ENCODE results near the gene ENAH. TPM values are rescaled to one million over a fixed set of nuclear protein-coding genes. Genes with fewer than 3 reads are reported as not detected.
"Not testable (repeated sequence)": the region's sequence is repeated elsewhere in the genome, so short reads cannot be mapped to it uniquely, and the experiment has no call there.

Gene ENAH
- total and polyA plus RNA-seq, 2 donors (not counting 1 experiment from before 2014, with no cell fraction given): 85.0 to 210 TPM

DNA sequence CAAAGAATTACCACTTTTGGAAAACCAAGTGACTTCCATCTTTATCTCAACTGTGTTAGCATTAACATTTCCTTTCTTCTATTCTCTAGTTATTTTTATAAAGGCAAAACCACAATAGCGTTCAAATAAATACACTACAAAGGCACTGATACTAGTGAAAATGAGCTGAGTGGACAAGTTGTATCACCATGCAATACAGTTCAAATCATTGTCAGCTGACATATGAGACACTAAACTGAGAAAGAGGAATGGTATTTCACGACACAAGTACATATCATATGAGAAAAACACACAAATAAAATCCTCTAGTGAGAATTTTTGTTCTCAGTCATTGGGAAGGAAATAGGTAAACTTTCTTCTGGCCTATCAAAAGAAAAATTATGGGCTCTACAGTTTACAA is 26.2 kb downstream of the ENAH start:
- H3K4me3 ChIP-seq (replicated peaks in 1 of 4; ENCODE audit: control extremely low read depth in 1 of 4, insufficient read depth in 1 of 4, low read depth in 3 of 4, low read length in 4 of 4): no peak overlapping the region
- DNase-seq (ENCODE audit: low read depth in 2 of 2): peak; percentile 66 to 69
- no peak overlapping the region for H2AFZ ChIP-seq (ENCODE audit: low read length)
- no peaks in the 10 kb centered on the region for H3K36me3 ChIP-seq (ENCODE audit: control insufficient read depth, insufficient read depth, low read length)
- TF ChIP-seq, protein P1, sequence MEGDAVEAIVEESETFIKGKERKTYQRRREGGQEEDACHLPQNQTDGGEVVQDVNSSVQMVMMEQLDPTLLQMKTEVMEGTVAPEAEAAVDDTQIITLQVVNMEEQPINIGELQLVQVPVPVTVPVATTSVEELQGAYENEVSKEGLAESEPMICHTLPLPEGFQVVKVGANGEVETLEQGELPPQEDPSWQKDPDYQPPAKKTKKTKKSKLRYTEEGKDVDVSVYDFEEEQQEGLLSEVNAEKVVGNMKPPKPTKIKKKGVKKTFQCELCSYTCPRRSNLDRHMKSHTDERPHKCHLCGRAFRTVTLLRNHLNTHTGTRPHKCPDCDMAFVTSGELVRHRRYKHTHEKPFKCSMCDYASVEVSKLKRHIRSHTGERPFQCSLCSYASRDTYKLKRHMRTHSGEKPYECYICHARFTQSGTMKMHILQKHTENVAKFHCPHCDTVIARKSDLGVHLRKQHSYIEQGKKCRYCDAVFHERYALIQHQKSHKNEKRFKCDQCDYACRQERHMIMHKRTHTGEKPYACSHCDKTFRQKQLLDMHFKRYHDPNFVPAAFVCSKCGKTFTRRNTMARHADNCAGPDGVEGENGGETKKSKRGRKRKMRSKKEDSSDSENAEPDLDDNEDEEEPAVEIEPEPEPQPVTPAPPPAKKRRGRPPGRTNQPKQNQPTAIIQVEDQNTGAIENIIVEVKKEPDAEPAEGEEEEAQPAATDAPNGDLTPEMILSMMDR (conservative IDR thresholded peaks at IDR 0.05 in 1 of 2, IDR thresholded peaks at IDR 0.05 in 1 of 2; ENCODE audit: low read depth in 1 of 2, low read length in 2 of 2): no peak
- no peak for TF ChIP-seq EZH2 (IDR thresholded peaks at IDR 0.05; ENCODE audit: low read length, missing control alignments)
- H3K27me3 ChIP-seq (ENCODE audit: control insufficient read depth, insufficient read depth, low read length): no peaks in the 10 kb centered on the region
- H3K79me2 ChIP-seq (ENCODE audit: control insufficient read depth, insufficient read depth, low read length): peaks cover 41% of the 10 kb centered on the region
- no peak overlapping the region for H3K9ac ChIP-seq (ENCODE audit: insufficient read depth, low read length)
- H3K27ac ChIP-seq (ENCODE audit: insufficient read depth, low read length): no peak overlapping the region
- H3K4me1 ChIP-seq (ENCODE audit: control insufficient read depth, extremely low read depth, insufficient read depth, low read length): peaks cover 2% of the 10 kb centered on the region
- H4K20me1 ChIP-seq (ENCODE audit: control insufficient read depth, extremely low read depth, insufficient read depth, low read length): no peaks in the 10 kb centered on the region
- H3K4me2 ChIP-seq (ENCODE audit: extremely low read depth, insufficient read depth, low read length): no peak overlapping the region
- no peaks in the 10 kb centered on the region for H3K9me3 ChIP-seq (ENCODE audit: control insufficient read depth, insufficient read depth, low read depth, low read length)

DNA sequence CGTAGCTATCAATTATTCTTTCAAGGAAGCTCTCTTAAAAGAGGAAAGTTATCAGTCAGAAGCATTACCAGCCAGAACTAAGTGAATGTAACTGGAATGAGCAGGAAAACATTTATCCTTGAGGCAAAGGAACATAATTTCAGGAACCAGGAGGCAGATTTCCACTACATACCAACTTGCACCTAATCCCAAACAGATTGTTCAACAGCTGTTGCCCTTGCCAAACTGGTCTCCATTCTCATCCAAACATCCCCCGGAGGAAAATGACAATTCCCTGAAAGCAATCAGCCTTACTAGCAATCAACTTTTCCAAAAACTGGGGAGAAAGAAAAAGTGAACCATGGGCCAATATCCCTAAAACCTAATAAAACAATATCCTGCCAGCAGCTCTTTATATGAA is 35.0 kb downstream of the ENAH start:
- peaks cover 56% of the 10 kb centered on the region for H3K79me2 ChIP-seq (ENCODE audit: control insufficient read depth, insufficient read depth, low read length)
- no peaks in the 10 kb centered on the region for H3K36me3 ChIP-seq (ENCODE audit: control insufficient read depth, insufficient read depth, low read length)
- no peak overlapping the region for H3K4me2 ChIP-seq (ENCODE audit: extremely low read depth, insufficient read depth, low read length)
- no peak overlapping the region for H3K27ac ChIP-seq (ENCODE audit: insufficient read depth, low read length)
- H4K20me1 ChIP-seq (ENCODE audit: control insufficient read depth, extremely low read depth, insufficient read depth, low read length): peaks cover 6% of the 10 kb centered on the region
- H3K4me1 ChIP-seq (ENCODE audit: control insufficient read depth, extremely low read depth, insufficient read depth, low read length): peaks cover 4% of the 10 kb centered on the region
- TF ChIP-seq EZH2 (IDR thresholded peaks at IDR 0.05; ENCODE audit: low read length, missing control alignments): no peak
- TF ChIP-seq, protein P1 (conservative IDR thresholded peaks at IDR 0.05 in 1 of 2, IDR thresholded peaks at IDR 0.05 in 1 of 2; ENCODE audit: low read depth in 1 of 2, low read length in 2 of 2): no peak
- no peaks in the 10 kb centered on the region for H3K27me3 ChIP-seq (ENCODE audit: control insufficient read depth, insufficient read depth, low read length)
- no peaks in the 10 kb centered on the region for H3K9me3 ChIP-seq (ENCODE audit: control insufficient read depth, insufficient read depth, low read depth, low read length)
- DNase-seq (ENCODE audit: low read depth in 2 of 2): no peak
- no peak overlapping the region for H3K4me3 ChIP-seq (replicated peaks in 1 of 4; ENCODE audit: control extremely low read depth in 1 of 4, insufficient read depth in 1 of 4, low read depth in 3 of 4, low read length in 4 of 4)
- H2AFZ ChIP-seq (ENCODE audit: low read length): no peak overlapping the region
- H3K9ac ChIP-seq (ENCODE audit: insufficient read depth, low read length): no peak overlapping the region

- Histone ChIP-seq H3K27me3 (ENCODE audit: control insufficient read depth, insufficient read depth, low read length) (no peaks in the 10 kb centered on the region), H3K9me3 (ENCODE audit: control insufficient read depth, insufficient read depth, low read depth, low read length) (no peaks in the 10 kb centered on the region), H3K27ac (ENCODE audit: insufficient read depth, low read length) (no peak overlapping the region), H2AFZ (ENCODE audit: low read length) (no peak overlapping the region), H3K79me2 (ENCODE audit: control insufficient read depth, insufficient read depth, low read length) (peaks cover 55% of the 10 kb centered on the region), H3K4me3 (replicated peaks in 1 of 4; ENCODE audit: control extremely low read depth in 1 of 4, insufficient read depth in 1 of 4, low read depth in 3 of 4, low read length in 4 of 4) (no peak overlapping the region), H3K36me3 (ENCODE audit: control insufficient read depth, insufficient read depth, low read length) (no peaks in the 10 kb centered on the region), H4K20me1 (ENCODE audit: control insufficient read depth, extremely low read depth, insufficient read depth, low read length) (peaks cover 6% of the 10 kb centered on the region), H3K4me2 (ENCODE audit: extremely low read depth, insufficient read depth, low read length) (peak overlapping the region; percentile 29), H3K9ac (ENCODE audit: insufficient read depth, low read length) (no peak overlapping the region), H3K4me1 (ENCODE audit: control insufficient read depth, extremely low read depth, insufficient read depth, low read length) (peaks cover 4% of the 10 kb centered on the region)
- no peak for TF ChIP-seq EZH2 (IDR thresholded peaks at IDR 0.05; ENCODE audit: low read length, missing control alignments)
- TF ChIP-seq, protein P1 (conservative IDR thresholded peaks at IDR 0.05 in 1 of 2, IDR thresholded peaks at IDR 0.05 in 1 of 2; ENCODE audit: low read depth in 1 of 2, low read length in 2 of 2): no peak
- DNase-seq (ENCODE audit: low read depth in 2 of 2): peak in 1 of 2 donors; percentile 51
Measured at GRCh38 chr1:225617479-225617878, 35.4 kb downstream of the ENAH start.

DNA sequence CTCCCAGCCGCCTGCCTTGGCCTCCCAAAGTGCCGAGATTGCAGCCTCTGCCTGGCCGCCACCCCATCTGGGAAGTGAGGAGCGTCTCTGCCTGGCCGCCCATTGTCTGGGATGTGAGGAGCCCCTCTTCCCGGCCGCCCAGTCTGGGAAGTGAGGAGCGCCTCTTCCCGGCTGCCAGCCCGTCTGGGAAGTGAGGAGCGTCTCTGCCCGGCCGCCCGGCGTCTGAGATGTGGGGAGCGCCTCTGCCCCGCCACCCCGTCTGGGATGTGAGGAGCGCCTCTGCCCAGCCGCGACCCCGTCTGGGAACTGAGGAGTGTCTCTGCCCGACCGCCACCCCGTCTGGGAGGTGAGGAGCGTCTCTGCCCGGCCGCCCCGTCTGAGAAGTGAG is 37.5 kb downstream of the ENAH start:
- not testable (repeated sequence) for H3K9ac ChIP-seq (ENCODE audit: insufficient read depth, low read length)

More for the DNA sequence above, 37.5 kb downstream of the ENAH start:
- not testable (repeated sequence) for H3K27me3 ChIP-seq (ENCODE audit: control insufficient read depth, insufficient read depth, low read length); H3K36me3 ChIP-seq (ENCODE audit: control insufficient read depth, insufficient read depth, low read length); DNase-seq (ENCODE audit: low read depth in 2 of 2); H3K27ac ChIP-seq (ENCODE audit: insufficient read depth, low read length); H2AFZ ChIP-seq (ENCODE audit: low read length); H3K9me3 ChIP-seq (ENCODE audit: control insufficient read depth, insufficient read depth, low read depth, low read length); H3K4me2 ChIP-seq (ENCODE audit: extremely low read depth, insufficient read depth, low read length); H3K4me1 ChIP-seq (ENCODE audit: control insufficient read depth, extremely low read depth, insufficient read depth, low read length); H3K4me3 ChIP-seq (replicated peaks in 1 of 4; ENCODE audit: control extremely low read depth in 1 of 4, insufficient read depth in 1 of 4, low read depth in 3 of 4, low read length in 4 of 4); H4K20me1 ChIP-seq (ENCODE audit: control insufficient read depth, extremely low read depth, insufficient read depth, low read length)
- peaks cover 57% of the 10 kb centered on the region for H3K79me2 ChIP-seq (ENCODE audit: control insufficient read depth, insufficient read depth, low read length)

All from fibroblast of lung (primary cell).